Panc1 (cell line): Measurements from ENCODE around the gene MTA3.

Source experiments
- POLR2AphosphoS5 ChIP-seq: IDR thresholded peaks from 2 replicates; pipeline ENCODE4 v1.6.1; 2012; ENCODE audit warnings: mild to moderate bottlenecking, low read depth, low read length, moderate library complexity
- SIN3A ChIP-seq: IDR thresholded peaks from 2 replicates; pipeline ENCODE4 v1.6.1; 2012; ENCODE audit warnings: low read depth, mild to moderate bottlenecking, low read length, moderate library complexity, borderline replicate concordance; ENCODE audit not compliant: insufficient read depth
- TF ChIP-seq, protein P1 (sequence below): fragments of 450-650 bp; IDR thresholded peaks from 2 replicates; pipeline ENCODE4 v1.5.1; 2017; ENCODE audit warnings: mild to moderate bottlenecking
- TF ChIP-seq, protein P2 (sequence below), 2 experiments: IDR thresholded peaks; 2 replicates each; pipeline ENCODE4 v1.6.1; 2011 to 2012; ENCODE audit warnings: low read depth in 2 of 2, control low read depth in 1 of 2, low read length in 1 of 2, mild to moderate bottlenecking in 1 of 2, moderate library complexity in 1 of 2; ENCODE audit not compliant: insufficient read depth in 1 of 2

- TF ChIP-seq, protein P1, sequence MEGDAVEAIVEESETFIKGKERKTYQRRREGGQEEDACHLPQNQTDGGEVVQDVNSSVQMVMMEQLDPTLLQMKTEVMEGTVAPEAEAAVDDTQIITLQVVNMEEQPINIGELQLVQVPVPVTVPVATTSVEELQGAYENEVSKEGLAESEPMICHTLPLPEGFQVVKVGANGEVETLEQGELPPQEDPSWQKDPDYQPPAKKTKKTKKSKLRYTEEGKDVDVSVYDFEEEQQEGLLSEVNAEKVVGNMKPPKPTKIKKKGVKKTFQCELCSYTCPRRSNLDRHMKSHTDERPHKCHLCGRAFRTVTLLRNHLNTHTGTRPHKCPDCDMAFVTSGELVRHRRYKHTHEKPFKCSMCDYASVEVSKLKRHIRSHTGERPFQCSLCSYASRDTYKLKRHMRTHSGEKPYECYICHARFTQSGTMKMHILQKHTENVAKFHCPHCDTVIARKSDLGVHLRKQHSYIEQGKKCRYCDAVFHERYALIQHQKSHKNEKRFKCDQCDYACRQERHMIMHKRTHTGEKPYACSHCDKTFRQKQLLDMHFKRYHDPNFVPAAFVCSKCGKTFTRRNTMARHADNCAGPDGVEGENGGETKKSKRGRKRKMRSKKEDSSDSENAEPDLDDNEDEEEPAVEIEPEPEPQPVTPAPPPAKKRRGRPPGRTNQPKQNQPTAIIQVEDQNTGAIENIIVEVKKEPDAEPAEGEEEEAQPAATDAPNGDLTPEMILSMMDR, result no peak
- TF ChIP-seq SIN3A, result no peak
- TF ChIP-seq POLR2AphosphoS5, result no peak
- TF ChIP-seq, protein P2, sequence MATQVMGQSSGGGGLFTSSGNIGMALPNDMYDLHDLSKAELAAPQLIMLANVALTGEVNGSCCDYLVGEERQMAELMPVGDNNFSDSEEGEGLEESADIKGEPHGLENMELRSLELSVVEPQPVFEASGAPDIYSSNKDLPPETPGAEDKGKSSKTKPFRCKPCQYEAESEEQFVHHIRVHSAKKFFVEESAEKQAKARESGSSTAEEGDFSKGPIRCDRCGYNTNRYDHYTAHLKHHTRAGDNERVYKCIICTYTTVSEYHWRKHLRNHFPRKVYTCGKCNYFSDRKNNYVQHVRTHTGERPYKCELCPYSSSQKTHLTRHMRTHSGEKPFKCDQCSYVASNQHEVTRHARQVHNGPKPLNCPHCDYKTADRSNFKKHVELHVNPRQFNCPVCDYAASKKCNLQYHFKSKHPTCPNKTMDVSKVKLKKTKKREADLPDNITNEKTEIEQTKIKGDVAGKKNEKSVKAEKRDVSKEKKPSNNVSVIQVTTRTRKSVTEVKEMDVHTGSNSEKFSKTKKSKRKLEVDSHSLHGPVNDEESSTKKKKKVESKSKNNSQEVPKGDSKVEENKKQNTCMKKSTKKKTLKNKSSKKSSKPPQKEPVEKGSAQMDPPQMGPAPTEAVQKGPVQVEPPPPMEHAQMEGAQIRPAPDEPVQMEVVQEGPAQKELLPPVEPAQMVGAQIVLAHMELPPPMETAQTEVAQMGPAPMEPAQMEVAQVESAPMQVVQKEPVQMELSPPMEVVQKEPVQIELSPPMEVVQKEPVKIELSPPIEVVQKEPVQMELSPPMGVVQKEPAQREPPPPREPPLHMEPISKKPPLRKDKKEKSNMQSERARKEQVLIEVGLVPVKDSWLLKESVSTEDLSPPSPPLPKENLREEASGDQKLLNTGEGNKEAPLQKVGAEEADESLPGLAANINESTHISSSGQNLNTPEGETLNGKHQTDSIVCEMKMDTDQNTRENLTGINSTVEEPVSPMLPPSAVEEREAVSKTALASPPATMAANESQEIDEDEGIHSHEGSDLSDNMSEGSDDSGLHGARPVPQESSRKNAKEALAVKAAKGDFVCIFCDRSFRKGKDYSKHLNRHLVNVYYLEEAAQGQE (IDR thresholded peaks at IDR 0.05; ENCODE audit: insufficient read depth in 1 of 2, low read depth in 2 of 2, low read length in 1 of 2), result no peak
Measured at GRCh38 chr2:42573256-42573655, 4.8 kb downstream of the MTA3 start.
